Esophagus muscularis mucosa (tissue), 4 donors: Measurements from ENCODE around the gene CXCR6.

ENCODE experiments used
- EP300 ChIP-seq: sonication (generic); formaldehyde crosslinking; IDR thresholded peaks from one replicate; pipeline ENCODE4 v1.6.1; 2017; ENCODE audit warnings: antibody characterized with exemption
- POLR2A ChIP-seq: fragments of 450-650 bp; IDR thresholded peaks from one replicate; pipeline ENCODE4 v1.6.1; 2017; ENCODE audit warnings: antibody characterized with exemption, moderate library complexity, mild to moderate bottlenecking, low read depth
- POLR2AphosphoS5 ChIP-seq, 2 donors: sonication (generic); formaldehyde crosslinking; IDR thresholded peaks; one replicate each; pipeline ENCODE4 v1.6.1; 2017; ENCODE audit warnings: antibody characterized with exemption in 2 of 2
- TF ChIP-seq, protein P1 (sequence below), 3 experiments: fragments of 200-600 bp in 2 of 3; fragments of 450-650 bp in 1 of 3; sonication (generic) in 2 of 3; IDR thresholded peaks; one replicate each; pipeline ENCODE4 v1.5.1; 2017 to 2019; ENCODE audit warnings: antibody characterized with exemption in 3 of 3, mild to moderate bottlenecking in 2 of 3, moderate library complexity in 1 of 3

DNA sequence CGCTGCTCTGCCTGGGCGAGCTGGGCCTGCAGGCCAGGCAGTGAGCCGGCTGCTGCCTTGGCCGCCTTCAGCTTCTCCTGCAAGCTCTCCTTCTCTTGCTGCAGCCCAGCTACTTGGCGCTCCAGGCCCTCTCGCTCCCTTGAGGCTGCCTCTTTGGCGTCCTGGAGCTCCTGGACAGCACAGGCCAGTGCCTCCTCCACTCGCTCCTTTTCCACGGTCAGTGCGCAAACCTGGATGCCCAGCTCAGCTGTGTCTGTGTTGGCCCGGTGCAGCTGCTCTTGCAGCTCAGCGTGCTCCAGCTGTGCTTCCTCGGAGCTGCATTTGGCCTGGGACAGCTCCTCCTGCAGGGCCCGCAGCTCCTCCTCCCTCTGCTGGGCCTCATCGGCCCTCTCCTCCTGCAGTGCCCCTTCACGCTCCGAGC is 23.1 kb downstream of the CXCR6 start:
- no peak for TF ChIP-seq POLR2A
- TF ChIP-seq, protein P1, sequence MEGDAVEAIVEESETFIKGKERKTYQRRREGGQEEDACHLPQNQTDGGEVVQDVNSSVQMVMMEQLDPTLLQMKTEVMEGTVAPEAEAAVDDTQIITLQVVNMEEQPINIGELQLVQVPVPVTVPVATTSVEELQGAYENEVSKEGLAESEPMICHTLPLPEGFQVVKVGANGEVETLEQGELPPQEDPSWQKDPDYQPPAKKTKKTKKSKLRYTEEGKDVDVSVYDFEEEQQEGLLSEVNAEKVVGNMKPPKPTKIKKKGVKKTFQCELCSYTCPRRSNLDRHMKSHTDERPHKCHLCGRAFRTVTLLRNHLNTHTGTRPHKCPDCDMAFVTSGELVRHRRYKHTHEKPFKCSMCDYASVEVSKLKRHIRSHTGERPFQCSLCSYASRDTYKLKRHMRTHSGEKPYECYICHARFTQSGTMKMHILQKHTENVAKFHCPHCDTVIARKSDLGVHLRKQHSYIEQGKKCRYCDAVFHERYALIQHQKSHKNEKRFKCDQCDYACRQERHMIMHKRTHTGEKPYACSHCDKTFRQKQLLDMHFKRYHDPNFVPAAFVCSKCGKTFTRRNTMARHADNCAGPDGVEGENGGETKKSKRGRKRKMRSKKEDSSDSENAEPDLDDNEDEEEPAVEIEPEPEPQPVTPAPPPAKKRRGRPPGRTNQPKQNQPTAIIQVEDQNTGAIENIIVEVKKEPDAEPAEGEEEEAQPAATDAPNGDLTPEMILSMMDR (IDR thresholded peaks at IDR 0.05): no peak
- TF ChIP-seq POLR2AphosphoS5 (IDR thresholded peaks at IDR 0.05): no peak
- no peak for TF ChIP-seq EP300
